Measurements from ENCODE around the gene CTDSP1.

DNA sequence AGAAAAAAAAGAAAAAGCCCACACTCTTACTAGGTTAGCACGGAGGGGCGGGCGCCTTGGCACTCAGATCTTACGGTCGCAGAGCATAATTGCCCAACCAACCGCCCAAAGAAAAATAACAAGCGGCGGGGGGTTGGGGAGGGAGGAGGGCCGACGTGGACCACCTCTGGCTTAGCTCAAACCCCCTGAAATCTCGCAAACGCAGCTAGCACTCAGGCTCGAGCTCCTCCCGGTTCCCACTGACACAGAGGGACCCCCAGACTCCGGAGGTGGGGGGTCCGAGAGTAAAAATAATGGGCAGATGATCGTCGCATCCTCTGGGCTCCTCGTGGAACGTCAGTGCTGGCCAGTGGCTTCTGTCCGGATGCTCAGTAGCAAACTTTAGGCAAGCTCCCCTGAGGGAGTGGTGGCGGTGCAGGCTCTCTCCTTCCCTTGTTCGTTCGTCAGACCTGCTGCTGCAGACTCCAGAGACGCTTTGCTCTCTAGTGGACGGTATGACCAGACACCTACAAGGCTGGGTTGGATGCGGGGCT is 31.0 kb upstream of the CTDSP1 start:
- TF ChIP-seq, protein P1, sequence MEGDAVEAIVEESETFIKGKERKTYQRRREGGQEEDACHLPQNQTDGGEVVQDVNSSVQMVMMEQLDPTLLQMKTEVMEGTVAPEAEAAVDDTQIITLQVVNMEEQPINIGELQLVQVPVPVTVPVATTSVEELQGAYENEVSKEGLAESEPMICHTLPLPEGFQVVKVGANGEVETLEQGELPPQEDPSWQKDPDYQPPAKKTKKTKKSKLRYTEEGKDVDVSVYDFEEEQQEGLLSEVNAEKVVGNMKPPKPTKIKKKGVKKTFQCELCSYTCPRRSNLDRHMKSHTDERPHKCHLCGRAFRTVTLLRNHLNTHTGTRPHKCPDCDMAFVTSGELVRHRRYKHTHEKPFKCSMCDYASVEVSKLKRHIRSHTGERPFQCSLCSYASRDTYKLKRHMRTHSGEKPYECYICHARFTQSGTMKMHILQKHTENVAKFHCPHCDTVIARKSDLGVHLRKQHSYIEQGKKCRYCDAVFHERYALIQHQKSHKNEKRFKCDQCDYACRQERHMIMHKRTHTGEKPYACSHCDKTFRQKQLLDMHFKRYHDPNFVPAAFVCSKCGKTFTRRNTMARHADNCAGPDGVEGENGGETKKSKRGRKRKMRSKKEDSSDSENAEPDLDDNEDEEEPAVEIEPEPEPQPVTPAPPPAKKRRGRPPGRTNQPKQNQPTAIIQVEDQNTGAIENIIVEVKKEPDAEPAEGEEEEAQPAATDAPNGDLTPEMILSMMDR (IDR thresholded peaks at IDR 0.05): no peak
- no peak for TF ChIP-seq EZH2 (IDR thresholded peaks at IDR 0.05; ENCODE audit: borderline replicate concordance, insufficient read depth, low read depth, low read length, poor library complexity, severe bottlenecking)

All from B cell (primary cell).